ENCODE results near the gene AMZ2. TPM values are rescaled to one million over a fixed set of nuclear protein-coding genes. Genes with fewer than 3 reads are reported as not detected.
"Not testable (repeated sequence)": the region's sequence is repeated elsewhere in the genome, so short reads cannot be mapped to it uniquely, and the experiment has no call there.

Gene AMZ2
- polyA plus RNA-seq, 3 donors = 34.0 to 67.6 (median 67.2) TPM

DNA sequence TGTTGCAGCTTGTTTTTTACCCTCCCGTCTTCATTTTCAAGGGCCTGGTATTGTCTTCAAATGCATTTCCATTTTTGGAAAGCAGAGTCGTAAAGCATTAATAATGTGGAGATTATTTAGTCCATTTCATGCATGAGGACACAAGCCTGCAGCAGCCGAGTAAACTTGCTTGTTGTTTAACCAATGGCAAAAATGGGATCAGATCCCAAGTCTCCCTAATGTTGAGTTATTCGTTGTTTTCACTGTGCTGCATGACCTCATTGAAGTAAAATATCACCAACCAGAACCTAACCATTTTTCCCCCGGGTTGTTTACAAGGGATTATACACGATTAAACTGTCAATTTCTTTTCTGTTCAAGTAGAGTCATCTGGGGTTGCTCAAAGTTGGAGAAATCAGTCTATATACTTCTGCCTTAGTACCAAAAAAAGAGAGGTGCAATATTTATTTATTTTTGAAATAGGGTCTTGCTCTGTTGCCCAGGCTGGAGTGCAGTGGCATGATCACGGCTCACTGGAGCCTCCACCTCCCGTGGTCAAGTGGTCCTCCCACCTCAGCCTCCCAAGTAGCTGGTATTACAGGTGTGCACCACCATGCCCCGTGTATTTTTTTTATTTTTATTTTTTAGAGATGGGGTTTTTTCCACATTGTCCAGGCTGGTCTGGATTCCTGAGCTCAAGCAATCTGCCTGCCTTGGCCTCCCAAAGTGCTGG lies 12.4 kb downstream of the AMZ2 start:
- H3K4me3 ChIP-seq (replicated peaks in 1 of 3; ENCODE audit: low read depth in 2 of 3, low read length in 3 of 3) = no peak overlapping the region
- WGBS (ENCODE audit: insufficient coverage) = 92% methylated on average over 2 of the region's 9 CpGs

DNA sequence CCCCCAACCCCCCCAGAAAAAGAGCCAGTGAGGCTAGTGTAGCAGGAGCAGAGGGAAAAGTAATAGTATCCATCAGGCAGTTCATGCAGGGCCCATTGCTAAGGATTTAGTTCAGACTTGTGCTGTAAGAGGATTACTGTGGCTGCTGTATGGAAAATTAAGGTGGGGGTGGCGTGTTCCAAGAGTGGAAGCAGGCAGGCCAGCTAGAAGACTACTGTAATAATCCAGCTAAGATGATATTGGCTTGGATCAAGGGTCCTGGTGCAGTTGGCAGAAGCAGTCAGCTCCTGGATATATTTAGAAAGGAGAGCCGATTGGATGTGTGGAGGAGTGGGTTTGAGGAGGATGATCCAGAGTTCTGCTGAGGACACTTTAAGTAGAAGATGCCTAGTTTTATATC lies 14.6 kb downstream of the AMZ2 start:
- H3K79me2 ChIP-seq (ENCODE audit: insufficient read depth, low read length); DNase-seq; H3K9ac ChIP-seq (ENCODE audit: insufficient read depth, low read length, poor library complexity, severe bottlenecking); H3K4me3 ChIP-seq (replicated peaks in 1 of 3; ENCODE audit: low read depth in 2 of 3, low read length in 3 of 3); H3K9me3 Mint-ChIP-seq; H3K4me2 ChIP-seq (replicated peaks; ENCODE audit: extremely low read depth, low read length, poor library complexity, severe bottlenecking); H3K27me3 Mint-ChIP-seq (ENCODE audit: low read depth in 3 of 3); H3K9me3 ChIP-seq (replicated peaks in 1 of 2; ENCODE audit: control insufficient read depth in 1 of 2, insufficient read depth in 1 of 2, low read length in 2 of 2); H3K27ac ChIP-seq (ENCODE audit: low read depth in 1 of 2, low read length in 2 of 2); H3K27me3 ChIP-seq (ENCODE audit: control insufficient read depth in 2 of 2, insufficient read depth in 2 of 2, low read length in 2 of 2); H2AFZ ChIP-seq (ENCODE audit: insufficient read depth, low read depth, low read length, poor library complexity, severe bottlenecking): not testable (repeated sequence)
- Mint-ChIP-seq H3K27ac (peak overlapping the region in 5 of 7 donors; percentile 52 to 84 (median 78)), H3K4me1 (peaks cover 33% of the 10 kb centered on the region), H3K4me3 (peak overlapping the region in 1 of 2 donors; percentile 16), H3K36me3 (peaks cover 48 to 53% of the 10 kb centered on the region in 2 donors)
- Histone ChIP-seq H3K36me3 (replicated peaks in 1 of 2; ENCODE audit: control insufficient read depth in 1 of 2, insufficient read depth in 2 of 2, low read length in 2 of 2) (peaks cover 14 to 27% of the 10 kb centered on the region in 2 donors), H3K4me1 (ENCODE audit: control insufficient read depth in 1 of 2, insufficient read depth in 2 of 2, low read length in 2 of 2) (peaks cover 11 to 14% of the 10 kb centered on the region in 2 donors), H4K20me1 (ENCODE audit: insufficient read depth, low read length) (peaks cover 11% of the 10 kb centered on the region)
- intact Hi-C loops (cut with micrococcal nuclease) = loop anchor here (5.0 kb wide), 2 partner anchors 135 to 175 kb away; no protein-coding TSS in a partner anchor
- WGBS (ENCODE audit: insufficient coverage) = 100% methylated on average over 1 of the region's 2 CpGs

More for the DNA sequence above, 12.4 kb downstream of the AMZ2 start:
- H3K9ac ChIP-seq (ENCODE audit: insufficient read depth, low read length, poor library complexity, severe bottlenecking) = no peak overlapping the region
- no peak overlapping the region for H3K27ac ChIP-seq (ENCODE audit: low read depth in 1 of 2, low read length in 2 of 2)
- intact Hi-C loops (cut with micrococcal nuclease) = loop anchor here (5.0 kb wide), 2 partner anchors 137 to 177 kb away; no protein-coding TSS in a partner anchor
- peaks cover 0 to 4% of the 10 kb centered on the region in 2 donors for H3K27me3 ChIP-seq (ENCODE audit: control insufficient read depth in 2 of 2, insufficient read depth in 2 of 2, low read length in 2 of 2)
- Mint-ChIP-seq H3K27ac (no peak overlapping the region), H3K9me3 (peaks cover 0 to 2% (median 0%) of the 10 kb centered on the region in 7 donors), H3K4me3 (peak overlapping the region in 1 of 2 donors; percentile 68), H3K4me1 (peaks cover 55% of the 10 kb centered on the region), H3K36me3 (peaks cover 42 to 45% of the 10 kb centered on the region in 2 donors), H3K27me3 (ENCODE audit: low read depth in 3 of 3) (peaks cover 6 to 9% (median 8%) of the 10 kb centered on the region in 3 donors)
- H4K20me1 ChIP-seq (ENCODE audit: insufficient read depth, low read length) = peaks cover 4% of the 10 kb centered on the region
- TF ChIP-seq, protein P1, sequence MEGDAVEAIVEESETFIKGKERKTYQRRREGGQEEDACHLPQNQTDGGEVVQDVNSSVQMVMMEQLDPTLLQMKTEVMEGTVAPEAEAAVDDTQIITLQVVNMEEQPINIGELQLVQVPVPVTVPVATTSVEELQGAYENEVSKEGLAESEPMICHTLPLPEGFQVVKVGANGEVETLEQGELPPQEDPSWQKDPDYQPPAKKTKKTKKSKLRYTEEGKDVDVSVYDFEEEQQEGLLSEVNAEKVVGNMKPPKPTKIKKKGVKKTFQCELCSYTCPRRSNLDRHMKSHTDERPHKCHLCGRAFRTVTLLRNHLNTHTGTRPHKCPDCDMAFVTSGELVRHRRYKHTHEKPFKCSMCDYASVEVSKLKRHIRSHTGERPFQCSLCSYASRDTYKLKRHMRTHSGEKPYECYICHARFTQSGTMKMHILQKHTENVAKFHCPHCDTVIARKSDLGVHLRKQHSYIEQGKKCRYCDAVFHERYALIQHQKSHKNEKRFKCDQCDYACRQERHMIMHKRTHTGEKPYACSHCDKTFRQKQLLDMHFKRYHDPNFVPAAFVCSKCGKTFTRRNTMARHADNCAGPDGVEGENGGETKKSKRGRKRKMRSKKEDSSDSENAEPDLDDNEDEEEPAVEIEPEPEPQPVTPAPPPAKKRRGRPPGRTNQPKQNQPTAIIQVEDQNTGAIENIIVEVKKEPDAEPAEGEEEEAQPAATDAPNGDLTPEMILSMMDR (IDR thresholded peaks at IDR 0.05) = no peak
- no peak for DNase-seq
- no peaks in the 10 kb centered on the region for H3K9me3 ChIP-seq (replicated peaks in 1 of 2; ENCODE audit: control insufficient read depth in 1 of 2, insufficient read depth in 1 of 2, low read length in 2 of 2)
- H3K79me2 ChIP-seq (ENCODE audit: insufficient read depth, low read length) = no peaks in the 10 kb centered on the region
- H3K4me2 ChIP-seq (replicated peaks; ENCODE audit: extremely low read depth, low read length, poor library complexity, severe bottlenecking) = no peak overlapping the region
- H3K36me3 ChIP-seq (replicated peaks in 1 of 2; ENCODE audit: control insufficient read depth in 1 of 2, insufficient read depth in 2 of 2, low read length in 2 of 2) = peaks cover 2 to 11% of the 10 kb centered on the region in 2 donors
- no peak overlapping the region for H2AFZ ChIP-seq (ENCODE audit: insufficient read depth, low read depth, low read length, poor library complexity, severe bottlenecking)
- H3K4me1 ChIP-seq (ENCODE audit: control insufficient read depth in 1 of 2, insufficient read depth in 2 of 2, low read length in 2 of 2) = peaks cover 32 to 36% of the 10 kb centered on the region in 2 donors
